IPS-20b (cell line): ENCODE results near the gene PRRG2.

Source experiments
- H3K27ac ChIP-seq: one replicate; pipeline ENCODE4 v1.5.1; 2013; ENCODE audit warnings: low read length
- H3K27me3 ChIP-seq: 2 replicates; pipeline ENCODE4 v1.6.1; 2013; ENCODE audit warnings: mild to moderate bottlenecking, low read length, inconsistent platforms; ENCODE audit not compliant: insufficient read depth
- H3K36me3 ChIP-seq: 2 replicates; pipeline ENCODE4 v1.6.1; 2013; ENCODE audit warnings: low read depth, mild to moderate bottlenecking, inconsistent platforms, low read length, moderate library complexity; ENCODE audit not compliant: insufficient read depth
- H3K4me1 ChIP-seq: 2 replicates; pipeline ENCODE4 v1.6.1; 2013; ENCODE audit warnings: mild to moderate bottlenecking, control low read depth, inconsistent platforms, low read length, moderate library complexity; ENCODE audit not compliant: insufficient read depth
- H3K4me3 ChIP-seq: 2 replicates; pipeline ENCODE4 v1.5.1; 2013; ENCODE audit warnings: mild to moderate bottlenecking, low read length, inconsistent platforms
- H3K9ac ChIP-seq: 2 replicates; pipeline ENCODE4 v1.6.1; 2013; ENCODE audit warnings: low read depth, mild to moderate bottlenecking, inconsistent platforms, low read length, moderate library complexity
- H3K9me3 ChIP-seq: 2 replicates; pipeline ENCODE4 v1.6.1; 2013; ENCODE audit warnings: mild to moderate bottlenecking, low read depth, low read length, inconsistent platforms; ENCODE audit not compliant: insufficient read depth

The PRRG2 gene

GRCh38 chr19:49637821-49638738, 57.0 kb downstream of the PRRG2 start:
- H3K4me3 ChIP-seq: peak overlapping the region; percentile 61
- peak overlapping the region; percentile 48; the same call in 1 of the 2 replicates for H3K9ac ChIP-seq

DNA sequence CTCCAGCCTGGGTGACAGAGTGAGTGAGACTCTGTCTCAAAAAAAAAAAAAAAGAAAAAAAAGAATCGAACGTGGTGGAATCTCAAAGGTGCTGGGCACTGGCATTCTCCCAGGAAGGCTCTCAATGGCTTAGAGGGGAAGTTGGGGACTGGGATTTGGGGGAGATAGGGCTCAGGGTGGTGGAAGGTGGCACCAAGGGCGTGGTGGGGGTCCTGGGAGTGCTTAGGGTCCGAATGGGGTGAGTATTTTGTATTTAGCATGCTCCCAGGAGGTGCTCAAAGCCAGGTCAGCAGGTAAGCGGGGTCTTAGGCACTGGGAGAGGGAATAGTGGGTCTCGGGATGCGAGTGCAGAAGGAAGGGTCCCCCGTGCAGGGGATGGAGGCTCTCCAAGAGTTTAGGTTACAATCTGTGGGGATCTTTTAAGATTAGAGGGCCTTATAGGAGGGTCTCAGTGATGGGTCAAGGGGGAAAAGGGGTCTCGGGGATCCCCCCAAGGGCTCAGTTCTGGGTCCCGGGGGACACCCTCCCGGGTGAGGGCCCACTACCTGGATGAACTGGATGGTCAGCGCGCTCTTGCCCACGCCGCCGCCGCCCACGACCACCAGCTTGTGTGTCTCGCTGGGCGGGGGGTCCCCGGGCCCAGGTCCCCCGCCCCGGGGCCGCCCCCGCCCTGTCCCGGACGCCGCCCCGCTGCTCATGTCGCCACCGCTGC, 58.4 kb downstream of the PRRG2 start:
- Histone ChIP-seq H3K4me3 (peak overlapping the region; percentile 66), H3K36me3 (no peaks in the 10 kb centered on the region), H3K4me1 (peaks cover 17% of the 10 kb centered on the region), H3K27ac (no peak overlapping the region), H3K27me3 (peaks cover 12% of the 10 kb centered on the region), H3K9ac (peak overlapping the region; percentile 47; the same call in 1 of the 2 replicates), H3K9me3 (no peaks in the 10 kb centered on the region)

More at GRCh38 chr19:49637821-49638738, 57.0 kb downstream of the PRRG2 start:
- H3K4me1 ChIP-seq: peaks cover 13% of the 10 kb centered on the region
- H3K27me3 ChIP-seq: peaks cover 12% of the 10 kb centered on the region
- no peaks in the 10 kb centered on the region for H3K36me3 ChIP-seq
- H3K9me3 ChIP-seq: no peaks in the 10 kb centered on the region
- no peak overlapping the region for H3K27ac ChIP-seq

- peaks cover 17% of the 10 kb centered on the region for H3K4me1 ChIP-seq
- H3K4me3 ChIP-seq: peak within 1 kb of the TSS; percentile 85
- H3K9me3 ChIP-seq: no peaks in the 10 kb centered on the region
- H3K27me3 ChIP-seq: peaks cover 12% of the 10 kb centered on the region
- peak within 1 kb of the TSS; percentile 95 for H3K27ac ChIP-seq
- H3K36me3 ChIP-seq: no peaks in the 10 kb centered on the region
- H3K9ac ChIP-seq: peak within 1 kb of the TSS; percentile 98
These were observed 59.2 kb downstream of the PRRG2 start, which contains the start of gene RRAS for GRCh38 chr19:49640113-49640898. RRAS (minus strand) TSS chr19:49640143; CDS start chr19:49640098, 45 bp downstream.
